Thyroid gland (tissue), 4 donors: ENCODE measurements around the gene DDX54. TPM values are rescaled to one million over a fixed set of nuclear protein-coding genes. Genes with fewer than 3 reads are reported as not detected.

ENCODE experiments used
- DNase-seq, 2 donors: peaks; one replicate each; pipeline ENCODE4 v3.0.0-alpha.2; 2019
- H3K27ac ChIP-seq, 3 donors: fragments of 200-600 bp; sonication (generic); 1 replicate in 2 of 3; 2 replicates in 1 of 3; pipeline ENCODE4 v1.5.1; 2016 to 2019; ENCODE audit warnings: mild to moderate bottlenecking in 1 of 3, moderate library complexity in 1 of 3
- H3K27me3 ChIP-seq: fragments of 200-600 bp; sonication (generic); one replicate; pipeline ENCODE4 v1.5.1; 2019
- H3K36me3 ChIP-seq, 2 donors: fragments of 200-600 bp; sonication (generic); one replicate each; pipeline ENCODE4 v1.5.1; 2016 to 2019
- H3K4me1 ChIP-seq, 2 donors: fragments of 200-600 bp; sonication (generic); one replicate each; pipeline ENCODE4 v1.5.1; 2017 to 2019
- H3K4me3 ChIP-seq, 3 donors: fragments of 200-600 bp; sonication (generic); replicated peaks in 1 of 3; 1 replicate in 2 of 3; 2 replicates in 1 of 3; pipeline ENCODE4 v1.5.1; 2016; ENCODE audit warnings: mild to moderate bottlenecking in 1 of 3
- H3K9me3 ChIP-seq: fragments of 200-600 bp; sonication (generic); one replicate; pipeline ENCODE4 v1.5.1; 2017
- CTCF ChIP-seq, 6 experiments: fragments of 200-600 bp in 3 of 6; fragments of 450-650 bp in 3 of 6; sonication (generic) in 3 of 6; IDR thresholded peaks; one replicate each; pipeline ENCODE4 v1.5.1; 2016 to 2019; ENCODE audit warnings: antibody characterized with exemption in 6 of 6, mild to moderate bottlenecking in 2 of 6, inconsistent platforms in 1 of 6, moderate library complexity in 1 of 6
- POLR2A ChIP-seq, 2 donors: fragments of 450-650 bp; IDR thresholded peaks; one replicate each; pipeline ENCODE4 v1.6.1; 2017; ENCODE audit warnings: antibody characterized with exemption in 2 of 2, mild to moderate bottlenecking in 2 of 2, moderate library complexity in 1 of 2
- WGBS, 2 donors: methylation state at CpG; one replicate each; pipeline ENCODE4 v1.1.5; 2017; 5-methylcytosine and 5-hydroxymethylcytosine counted together
- intact Hi-C: fragments of 100-400 bp; cut with DNase I; formaldehyde crosslinking; loops from one replicate; pipeline ENCODE4 v1.15.1; 2023
- total RNA-seq, 4 donors: library from RNA; depleted of rRNA; stranded (reverse); fragments of >200 nt; gene quantifications; one replicate each; pipeline ENCODE4 v1.2.3, GENCODE V29; 2016

DDX54 gene
- total RNA-seq, 4 donors from 2014 or later, result 59.9 to 79.3 (median 68.8) TPM

- no peaks in the 10 kb centered on the region for H3K36me3 ChIP-seq
- H3K27me3 ChIP-seq, result no peaks in the 10 kb centered on the region
- TF ChIP-seq POLR2A (IDR thresholded peaks at IDR 0.05) (no peak), CTCF (IDR thresholded peaks at IDR 0.05) (no peak)
- intact Hi-C loops, result no loop called here
- no peaks in the 10 kb centered on the region for H3K9me3 ChIP-seq
- peak overlapping the region; percentile 24 to 93 (median 38) for H3K4me3 ChIP-seq
- 7% methylated on average over 11 to 12 of the region's 12 CpGs for WGBS, 2 donors
- peaks cover 33 to 35% of the 10 kb centered on the region in 2 donors for H3K4me1 ChIP-seq
- peak overlapping the region; percentile 89 to 98 (median 97) for H3K27ac ChIP-seq
- no peak for DNase-seq
These were observed 36.9 kb upstream of the DDX54 start for GRCh38 chr12:113221997-113222729.

GRCh38 chr12:113221181-113221996 lies 36.1 kb upstream of the DDX54 start, which contains the start of gene TPCN1:
TPCN1 (plus strand) TSS chr12:113221464; CDS start chr12:113226853, 5,389 bp downstream.
- intact Hi-C loops, result no loop called here

DNA sequence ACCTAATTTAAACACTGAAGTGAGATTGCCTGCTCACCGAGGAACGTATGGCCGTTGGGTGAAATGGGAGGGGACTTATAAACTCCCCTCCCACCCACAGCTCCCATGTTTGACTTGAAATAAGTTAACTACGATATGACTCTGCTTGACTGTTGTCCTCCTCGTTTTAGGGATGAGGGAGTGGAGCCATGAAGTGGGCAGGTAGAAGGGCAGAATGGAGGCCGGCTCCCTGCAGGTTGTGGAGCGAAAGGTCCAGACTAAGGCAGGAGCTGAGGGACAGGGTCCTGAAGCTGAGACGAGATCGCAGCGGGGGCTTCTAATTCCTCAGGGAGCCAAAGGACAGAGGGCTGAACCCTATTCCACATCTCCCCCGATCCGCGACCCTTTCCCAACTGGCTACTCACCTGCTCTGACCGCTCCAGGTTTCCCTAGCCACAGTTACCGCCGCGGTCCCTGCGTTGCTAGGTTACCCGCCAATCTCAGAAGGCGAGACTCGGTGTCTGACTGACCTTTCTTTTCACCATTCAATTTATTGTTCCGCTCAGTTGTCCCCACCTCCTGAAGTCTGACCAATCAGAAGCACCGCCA lies 35.4 kb upstream of the DDX54 start:
- no peak for DNase-seq
- Histone ChIP-seq H3K36me3 (no peaks in the 10 kb centered on the region), H3K27me3 (no peaks in the 10 kb centered on the region), H3K9me3 (no peaks in the 10 kb centered on the region), H3K4me1 (peaks cover 25 to 35% of the 10 kb centered on the region in 2 donors), H3K27ac (peak overlapping the region in 2 of 3 donors; percentile 15 to 55), H3K4me3 (peak overlapping the region in 2 of 3 donors; percentile 48 to 51)
- 1 to 2% methylated on average over 19 to 23 of the region's 23 CpGs for WGBS, 2 donors
- no peak for TF ChIP-seq CTCF (IDR thresholded peaks at IDR 0.05)
- TF ChIP-seq POLR2A (IDR thresholded peaks at IDR 0.05), result no peak
- intact Hi-C loops, result no loop called here

More at GRCh38 chr12:113221181-113221996, 36.1 kb upstream of the DDX54 start, which contains the start of gene TPCN1:
- 0 to 1% methylated on average over 20 to 42 of the region's 68 CpGs for WGBS, 2 donors
- Histone ChIP-seq H3K9me3 (no peaks in the 10 kb centered on the region), H3K4me3 (peak within 1 kb of the TSS; percentile 24 to 93 (median 48)), H3K36me3 (no peaks in the 10 kb centered on the region), H3K27ac (peak within 1 kb of the TSS; percentile 89 to 98 (median 97)), H3K27me3 (no peaks in the 10 kb centered on the region), H3K4me1 (peaks cover 29 to 33% of the 10 kb centered on the region in 2 donors)
- peak; percentile 100 for DNase-seq
- TF ChIP-seq CTCF (IDR thresholded peaks at IDR 0.05) (peak in 2 of 6 experiments; percentile 5 to 31), POLR2A (IDR thresholded peaks at IDR 0.05) (peak; percentile 98 to 99)

- no peaks in the 10 kb centered on the region for H3K36me3 ChIP-seq
- peaks cover 20 to 34% of the 10 kb centered on the region in 2 donors for H3K4me1 ChIP-seq
- WGBS, 2 donors, result 82 to 90% methylated on average over 2 of the region's 2 CpGs
- no peaks in the 10 kb centered on the region for H3K27me3 ChIP-seq
- no peaks in the 10 kb centered on the region for H3K9me3 ChIP-seq
- intact Hi-C loops, result no loop called here
- no peak for DNase-seq
- TF ChIP-seq POLR2A (IDR thresholded peaks at IDR 0.05) (no peak), CTCF (IDR thresholded peaks at IDR 0.05) (no peak)
- no peak overlapping the region for H3K4me3 ChIP-seq
- H3K27ac ChIP-seq, result no peak overlapping the region
These were observed 30.7 kb upstream of the DDX54 start for GRCh38 chr12:113216027-113216426.
